Testis (tissue), 2 donors: ENCODE data around the gene ANKRD34C.

Source experiments
- POLR2A ChIP-seq: fragments of 450-650 bp; IDR thresholded peaks from one replicate; pipeline ENCODE4 v1.6.1; 2017; ENCODE audit warnings: antibody characterized with exemption, mild to moderate bottlenecking, moderate library complexity
- TF ChIP-seq, protein P1 (sequence below), 3 experiments: fragments of 450-650 bp in 2 of 3; fragments of 200-600 bp in 1 of 3; sonication (generic) in 1 of 3; IDR thresholded peaks; one replicate each; pipeline ENCODE4 v1.5.1; 2016 to 2019; ENCODE audit warnings: antibody characterized with exemption in 3 of 3, mild to moderate bottlenecking in 2 of 3, moderate library complexity in 1 of 3

DNA sequence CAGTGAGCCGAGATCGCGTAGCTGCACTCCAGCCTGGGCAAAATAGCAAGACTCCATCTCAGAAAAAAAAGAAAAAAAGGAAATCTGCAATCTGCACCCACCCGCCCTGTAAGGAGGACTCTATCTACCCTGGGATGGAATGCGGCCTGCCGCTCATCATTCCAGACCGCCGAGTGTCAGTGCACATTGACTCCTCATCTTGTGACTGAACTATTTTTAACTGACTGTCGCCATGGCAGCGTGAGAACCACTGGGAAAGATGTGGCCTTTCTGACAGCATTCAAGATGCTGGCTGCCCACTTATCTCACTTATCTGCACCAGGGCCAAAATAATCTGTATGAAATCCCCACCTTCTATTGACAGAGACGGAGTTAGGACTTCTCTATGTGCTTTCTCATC, 38.8 kb upstream of the ANKRD34C start:
- TF ChIP-seq, protein P1, sequence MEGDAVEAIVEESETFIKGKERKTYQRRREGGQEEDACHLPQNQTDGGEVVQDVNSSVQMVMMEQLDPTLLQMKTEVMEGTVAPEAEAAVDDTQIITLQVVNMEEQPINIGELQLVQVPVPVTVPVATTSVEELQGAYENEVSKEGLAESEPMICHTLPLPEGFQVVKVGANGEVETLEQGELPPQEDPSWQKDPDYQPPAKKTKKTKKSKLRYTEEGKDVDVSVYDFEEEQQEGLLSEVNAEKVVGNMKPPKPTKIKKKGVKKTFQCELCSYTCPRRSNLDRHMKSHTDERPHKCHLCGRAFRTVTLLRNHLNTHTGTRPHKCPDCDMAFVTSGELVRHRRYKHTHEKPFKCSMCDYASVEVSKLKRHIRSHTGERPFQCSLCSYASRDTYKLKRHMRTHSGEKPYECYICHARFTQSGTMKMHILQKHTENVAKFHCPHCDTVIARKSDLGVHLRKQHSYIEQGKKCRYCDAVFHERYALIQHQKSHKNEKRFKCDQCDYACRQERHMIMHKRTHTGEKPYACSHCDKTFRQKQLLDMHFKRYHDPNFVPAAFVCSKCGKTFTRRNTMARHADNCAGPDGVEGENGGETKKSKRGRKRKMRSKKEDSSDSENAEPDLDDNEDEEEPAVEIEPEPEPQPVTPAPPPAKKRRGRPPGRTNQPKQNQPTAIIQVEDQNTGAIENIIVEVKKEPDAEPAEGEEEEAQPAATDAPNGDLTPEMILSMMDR (IDR thresholded peaks at IDR 0.05): no peak
- TF ChIP-seq POLR2A: no peak
